HUES48 (cell line): Measurements from ENCODE around the gene TWIST2.

ENCODE experiments used
- H3K27ac ChIP-seq: one replicate; pipeline ENCODE4 v1.7.0; 2013; ENCODE audit warnings: low read depth, low read length, inconsistent platforms
- H3K27me3 ChIP-seq: 2 replicates; pipeline ENCODE4 v1.6.1; 2013; ENCODE audit warnings: mild to moderate bottlenecking, low read length; ENCODE audit not compliant: control insufficient read depth, insufficient read depth
- H3K36me3 ChIP-seq: 2 replicates; pipeline ENCODE4 v1.6.1; 2013; ENCODE audit warnings: low read length; ENCODE audit not compliant: control insufficient read depth, insufficient read depth
- H3K4me1 ChIP-seq: 2 replicates; pipeline ENCODE4 v1.6.1; 2013; ENCODE audit warnings: mild to moderate bottlenecking, low read length; ENCODE audit not compliant: control insufficient read depth, insufficient read depth
- H3K4me3 ChIP-seq: 2 replicates; pipeline ENCODE4 v1.5.1; 2013; ENCODE audit warnings: mild to moderate bottlenecking, low read depth, low read length
- H3K9ac ChIP-seq: 2 replicates; pipeline ENCODE4 v1.6.1; 2013; ENCODE audit warnings: mild to moderate bottlenecking, low read depth, low read length, moderate library complexity
- H3K9me3 ChIP-seq: 2 replicates; pipeline ENCODE4 v1.6.1; 2013; ENCODE audit warnings: low read length; ENCODE audit not compliant: control insufficient read depth, insufficient read depth

Gene TWIST2

GRCh38 chr2:238954841-238955591 lies 107.1 kb downstream of the TWIST2 start:
- Histone ChIP-seq H3K9me3 (no peaks in the 10 kb centered on the region), H3K9ac (no peak overlapping the region), H3K4me1 (no peaks in the 10 kb centered on the region), H3K27ac (no peak overlapping the region), H3K27me3 (no peaks in the 10 kb centered on the region), H3K36me3 (no peaks in the 10 kb centered on the region), H3K4me3 (no peak overlapping the region)

DNA sequence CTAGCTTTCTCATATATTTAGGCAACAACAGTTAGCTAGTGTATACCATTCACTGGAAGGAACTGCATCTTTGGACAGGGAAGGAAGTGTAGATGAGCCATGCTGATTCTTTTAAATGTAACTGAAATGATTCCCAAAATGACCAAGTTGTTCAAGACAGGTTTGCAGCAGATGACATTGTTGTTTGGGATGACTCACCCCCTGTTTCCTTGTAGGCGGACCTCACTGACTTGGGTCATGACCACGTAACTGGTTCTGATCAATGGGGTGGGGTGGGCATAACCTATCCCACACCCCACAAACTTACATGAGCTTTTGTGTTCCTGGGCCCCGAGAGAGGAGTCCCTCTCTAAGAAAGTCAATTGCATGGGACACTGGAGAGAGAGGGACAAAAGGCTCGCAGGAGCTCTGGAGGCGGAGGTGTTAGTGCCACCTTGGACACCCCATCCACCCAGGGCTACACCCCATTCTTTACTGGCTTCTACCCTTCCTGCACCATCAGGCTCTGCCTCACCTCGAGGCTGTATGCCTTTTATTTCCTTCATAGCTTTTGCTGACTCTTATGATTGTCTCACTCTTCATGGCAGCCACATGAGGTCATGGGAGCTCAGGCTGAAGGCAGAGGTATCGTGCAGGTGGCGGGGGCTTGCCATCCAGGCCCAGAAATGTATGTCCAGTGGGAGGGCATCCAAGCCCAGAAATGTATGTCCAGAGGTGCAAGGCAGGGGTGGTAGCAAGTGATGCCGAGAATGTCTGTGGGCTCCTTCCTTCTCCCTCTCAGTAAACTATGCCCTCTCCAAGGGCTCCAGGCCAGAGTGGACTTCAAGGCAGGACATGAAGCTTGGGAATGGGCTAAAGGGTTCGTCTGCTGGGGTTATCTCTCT lies 108.0 kb downstream of the TWIST2 start:
- Histone ChIP-seq H3K9ac (no peak overlapping the region), H3K27me3 (no peaks in the 10 kb centered on the region), H3K36me3 (no peaks in the 10 kb centered on the region), H3K4me3 (no peak overlapping the region), H3K9me3 (no peaks in the 10 kb centered on the region), H3K27ac (no peak overlapping the region), H3K4me1 (no peaks in the 10 kb centered on the region)

GRCh38 chr2:238956676-238957075 lies 108.8 kb downstream of the TWIST2 start:
- no peak overlapping the region for H3K27ac ChIP-seq
- no peaks in the 10 kb centered on the region for H3K9me3 ChIP-seq
- H3K9ac ChIP-seq: no peak overlapping the region
- H3K4me1 ChIP-seq: no peaks in the 10 kb centered on the region
- no peaks in the 10 kb centered on the region for H3K36me3 ChIP-seq
- no peaks in the 10 kb centered on the region for H3K27me3 ChIP-seq
- H3K4me3 ChIP-seq: no peak overlapping the region
